ENCODE measurements around the gene PXDC1. TPM values are rescaled to one million over a fixed set of nuclear protein-coding genes. Genes with fewer than 3 reads are reported as not detected.
"Not testable (repeated sequence)": the region's sequence is repeated elsewhere in the genome, so short reads cannot be mapped to it uniquely, and the experiment has no call there.

PXDC1 gene
- total RNA-seq, 1 donor from 2014 or later = 75.9 TPM

DNA sequence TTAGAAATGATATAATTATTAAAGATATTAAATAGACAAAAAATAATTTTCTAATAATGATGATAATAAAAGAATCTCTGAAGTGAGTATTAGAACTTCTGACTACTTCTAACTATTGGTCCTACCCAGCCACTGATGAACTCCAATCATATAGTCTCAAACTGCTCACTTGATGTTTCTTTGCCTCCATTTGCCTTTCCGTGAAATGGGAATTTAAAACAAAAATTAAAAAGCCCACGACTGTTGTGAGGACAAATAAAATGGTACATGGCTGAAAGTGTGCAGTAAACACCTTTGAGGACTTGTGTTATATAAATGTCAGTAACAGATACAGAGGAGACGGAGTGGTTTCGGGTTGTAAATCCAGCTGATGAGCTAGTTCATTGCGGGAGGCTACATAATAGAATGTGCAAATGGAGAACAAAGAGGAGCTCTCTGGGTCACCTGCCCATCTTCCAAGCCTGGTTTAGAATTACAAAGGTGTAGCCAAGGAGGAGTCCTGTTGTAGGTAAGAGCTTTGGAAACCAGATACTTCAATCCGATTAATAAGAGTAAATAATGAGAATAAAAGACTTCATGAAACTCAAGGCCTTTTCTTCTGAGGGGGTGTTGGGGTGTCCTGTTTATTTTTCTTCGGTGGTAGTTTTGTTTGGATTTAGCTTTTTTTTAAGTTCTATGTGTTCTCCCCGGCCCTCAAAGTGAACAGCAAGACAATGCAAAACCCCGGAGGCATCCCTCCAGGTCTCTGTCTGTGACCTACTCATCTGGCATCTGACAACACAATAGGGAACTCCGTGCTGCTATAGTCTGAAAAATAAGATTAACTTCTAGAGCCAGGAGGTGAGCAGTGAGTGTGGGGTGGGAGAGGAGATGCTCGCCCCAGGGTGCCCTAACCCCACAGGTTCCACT lies 4.4 kb upstream of the PXDC1 start:
- H3K4me1 ChIP-seq = no peaks in the 10 kb centered on the region
- no peak for DNase-seq (ENCODE audit: extremely low spot score in 2 of 2)

GRCh38 chr6:3754776-3755175 lies 3.3 kb upstream of the PXDC1 start:
- Histone ChIP-seq H3K36me3 (no peaks in the 10 kb centered on the region), H3K27ac (no peak overlapping the region), H3K27me3 (no peaks in the 10 kb centered on the region), H3K4me3 (no peak overlapping the region), H3K9me3 (no peaks in the 10 kb centered on the region), H3K4me1 (peaks cover 1% of the 10 kb centered on the region)
- no peak for DNase-seq (ENCODE audit: extremely low spot score in 2 of 2)
- TF ChIP-seq POLR2AphosphoS5 (IDR thresholded peaks at IDR 0.05; ENCODE audit: insufficient read depth in 1 of 2, low read depth in 1 of 2) (no peak), POLR2A (IDR thresholded peaks at IDR 0.05) (no peak), CTCF (IDR thresholded peaks at IDR 0.05) (no peak)
- intact Hi-C loops (cut with DNase I) = loop anchor here (5.0 kb wide), 2 partner anchors 73 to 93 kb away; partner anchors contain the start of gene FAM50B

More for the DNA sequence above, 4.4 kb upstream of the PXDC1 start:
- no peaks in the 10 kb centered on the region for H3K36me3 ChIP-seq
- H3K4me3 ChIP-seq = no peak overlapping the region
- intact Hi-C loops (cut with DNase I) = no loop called here
- H3K27me3 ChIP-seq = no peaks in the 10 kb centered on the region
- H3K27ac ChIP-seq = no peak overlapping the region
- TF ChIP-seq POLR2A (IDR thresholded peaks at IDR 0.05) (no peak), CTCF (IDR thresholded peaks at IDR 0.05) (no peak), POLR2AphosphoS5 (IDR thresholded peaks at IDR 0.05; ENCODE audit: insufficient read depth in 1 of 2, low read depth in 1 of 2) (no peak)
- H3K9me3 ChIP-seq = no peaks in the 10 kb centered on the region

GRCh38 chr6:3754032-3754725 lies 2.7 kb upstream of the PXDC1 start:
- not testable (repeated sequence) for DNase-seq (ENCODE audit: extremely low spot score in 2 of 2); H3K4me3 ChIP-seq; H3K27me3 ChIP-seq; H3K9me3 ChIP-seq; H3K4me1 ChIP-seq; H3K36me3 ChIP-seq
- H3K27ac ChIP-seq = peak overlapping the region; percentile 100
- intact Hi-C loops (cut with DNase I) = loop anchor here (5.0 kb wide), 2 partner anchors 73 to 93 kb away; partner anchors contain the start of gene FAM50B

- peak overlapping the region; percentile 100 for H3K27ac ChIP-seq
- no peak overlapping the region for H3K4me3 ChIP-seq
- intact Hi-C loops (cut with DNase I) = loop anchor here (5.0 kb wide), 2 partner anchors 74 to 94 kb away; partner anchors contain the start of gene FAM50B
- no peaks in the 10 kb centered on the region for H3K9me3 ChIP-seq
- no peaks in the 10 kb centered on the region for H3K36me3 ChIP-seq
- no peak for TF ChIP-seq POLR2AphosphoS5 (IDR thresholded peaks at IDR 0.05; ENCODE audit: insufficient read depth in 1 of 2, low read depth in 1 of 2)
- TF ChIP-seq CTCF (IDR thresholded peaks at IDR 0.05) = no peak
- TF ChIP-seq POLR2A (IDR thresholded peaks at IDR 0.05) = no peak
- no peaks in the 10 kb centered on the region for H3K27me3 ChIP-seq
- H3K4me1 ChIP-seq = peaks cover 16% of the 10 kb centered on the region
- no peak for DNase-seq (ENCODE audit: extremely low spot score in 2 of 2)
Measured at GRCh38 chr6:3753228-3753835, 1.8 kb upstream of the PXDC1 start.

GRCh38 chr6:3752531-3753227 lies 1.2 kb upstream of the PXDC1 start:
- peak overlapping the region; percentile 100 for H3K27ac ChIP-seq
- peaks cover 22% of the 10 kb centered on the region for H3K4me1 ChIP-seq
- intact Hi-C loops (cut with DNase I) = loop anchor here (5.0 kb wide), 2 partner anchors 75 to 95 kb away; partner anchors contain the start of gene FAM50B
- H3K27me3 ChIP-seq = no peaks in the 10 kb centered on the region
- H3K36me3 ChIP-seq = no peaks in the 10 kb centered on the region
- no peak for DNase-seq (ENCODE audit: extremely low spot score in 2 of 2)
- no peaks in the 10 kb centered on the region for H3K9me3 ChIP-seq
- TF ChIP-seq POLR2AphosphoS5 (IDR thresholded peaks at IDR 0.05; ENCODE audit: insufficient read depth in 1 of 2, low read depth in 1 of 2) = no peak
- no peak for TF ChIP-seq POLR2A (IDR thresholded peaks at IDR 0.05)
- TF ChIP-seq CTCF (IDR thresholded peaks at IDR 0.05) = no peak
- peak overlapping the region; percentile 89 to 100 for H3K4me3 ChIP-seq
